HCT116 (cell line): Measurements from ENCODE around the gene KIF5C. TPM values are rescaled to one million over a fixed set of nuclear protein-coding genes. Genes with fewer than 3 reads are reported as not detected.

Experiments
- ATAC-seq: fragments of 200-7000 bp; cut with Tn5 transposase; 2 replicates; pipeline ENCODE4 v1.9.1; 2020; ENCODE audit warnings: mild to moderate bottlenecking, moderate library complexity
- BruUV-seq: library from RNA; stranded (reverse); fragments of 400-500 nt; replicated peaks from 2 replicates; lab custom pipeline; 2021; lab: Mats Ljungman, UMichigan
- CTCF ChIA-PET: fragments of 300-600 bp; sonication (Branson Sonifier 250); formaldehyde crosslinking; loops from one replicate; lab custom pipeline; 2021; ENCODE audit warnings: antibody characterized with exemption; lab: Charles Lee
- POLR2A ChIA-PET: fragments of 300-600, 350-600 bp; sonication (Branson Sonifier 250); formaldehyde crosslinking; loops from one replicate; lab custom pipeline; 2021; ENCODE audit warnings: antibody characterized with exemption; lab: Charles Lee
- RAD21 ChIA-PET, 2 experiments: fragments of 300-600 bp; sonication (Branson Sonifier 250); formaldehyde crosslinking; loops; one replicate each; lab custom pipeline; 2023; ENCODE audit warnings: low total read pairs in 2 of 2; ENCODE audit not compliant: uncharacterized antibody in 2 of 2, unreplicated experiment in 2 of 2, low non-redundant PET in 1 of 2; lab: Charles Lee
- DNase-seq: peaks from one replicate; pipeline ENCODE4 v3.0.0-alpha.2; 2010; ENCODE audit warnings: low read depth, low spot score
- H2AFZ ChIP-seq: fragments of 200-600 bp; shearing (Covaris generic), sonication (generic); 2 replicates; pipeline ENCODE4 v1.6.1; 2017; ENCODE audit warnings: low read depth, mixed run types, mixed read lengths, antibody characterized with exemption, low read length; ENCODE audit not compliant: poor library complexity, severe bottlenecking
- H3K27ac ChIP-seq: 2 replicates; pipeline ENCODE4 v1.5.1; 2012; ENCODE audit warnings: low read depth, low read length
- H3K27me3 ChIP-seq: fragments of 200-600 bp; sonication (generic); 2 replicates; pipeline ENCODE4 v1.6.1; 2016; ENCODE audit warnings: mixed run types, low read length, mixed read lengths; ENCODE audit not compliant: insufficient read depth
- H3K36me3 ChIP-seq, 2 experiments: fragments of 200-500 bp in 1 of 2; fragments of 200-600 bp in 1 of 2; sonication (Bioruptor generic) in 1 of 2; sonication (generic) in 1 of 2; 2 replicates each; pipeline versions ENCODE4 v1.5.1 to v1.6.1; 2014 to 2016; ENCODE audit warnings: low read length in 2 of 2, inconsistent platforms in 1 of 2, mixed read lengths in 1 of 2, mixed run types in 1 of 2; ENCODE audit not compliant: insufficient read depth in 2 of 2, control insufficient read depth in 1 of 2
- H3K4me1 ChIP-seq, 2 experiments: fragments of 200-600 bp in 1 of 2; sonication (generic) in 1 of 2; 2 replicates each; pipeline versions ENCODE4 v1.5.1 to v1.6.1; 2012 to 2017; ENCODE audit warnings: low read length in 2 of 2, inconsistent platforms in 1 of 2, mild to moderate bottlenecking in 1 of 2, mixed read lengths in 1 of 2, mixed run types in 1 of 2, moderate library complexity in 1 of 2; ENCODE audit not compliant: insufficient read depth in 2 of 2, control insufficient read depth in 1 of 2
- H3K4me2 ChIP-seq: fragments of 200-600 bp; sonication (generic); 2 replicates; pipeline ENCODE4 v1.6.1; 2017; ENCODE audit warnings: mixed run types, low read length, mixed read lengths
- H3K4me3 ChIP-seq, 2 experiments: fragments of 200-600 bp in 1 of 2; sonication (generic) in 1 of 2; replicated peaks in 1 of 2; 2 replicates each; pipeline ENCODE4 v1.5.1; 2011 to 2016; ENCODE audit warnings: low read length in 2 of 2, control low read depth in 1 of 2, low read depth in 1 of 2, mild to moderate bottlenecking in 1 of 2, mixed read lengths in 1 of 2, mixed run types in 1 of 2
- H3K79me2 ChIP-seq: fragments of 200-600 bp; sonication (generic); 2 replicates; pipeline ENCODE4 v1.6.1; 2017; ENCODE audit warnings: mild to moderate bottlenecking, mixed run types, low read length, moderate library complexity, mixed read lengths; ENCODE audit not compliant: insufficient read depth
- H3K9ac ChIP-seq: fragments of 200-600 bp; sonication (generic); 2 replicates; pipeline ENCODE4 v1.6.1; 2016; ENCODE audit warnings: low read length, mixed read lengths
- H3K9me2 ChIP-seq: fragments of 200-600 bp; sonication (generic), shearing (Covaris generic); 2 replicates; pipeline ENCODE4 v1.6.1; 2017; ENCODE audit warnings: mixed run types, mild to moderate bottlenecking, moderate library complexity; ENCODE audit not compliant: insufficient read depth
- H3K9me3 ChIP-seq, 2 experiments: fragments of 200-500 bp in 1 of 2; fragments of 200-600 bp in 1 of 2; sonication (Bioruptor generic) in 1 of 2; sonication (generic) in 1 of 2; 2 replicates each; pipeline ENCODE4 v1.6.1; 2014 to 2017; ENCODE audit warnings: low read length in 2 of 2, mixed read lengths in 2 of 2, inconsistent platforms in 1 of 2, low read depth in 1 of 2, mild to moderate bottlenecking in 1 of 2, mixed run types in 1 of 2, moderate library complexity in 1 of 2; ENCODE audit not compliant: control insufficient read depth in 1 of 2, insufficient read depth in 1 of 2
- H4K20me1 ChIP-seq: fragments of 200-600 bp; sonication (generic), shearing (Covaris generic); 2 replicates; pipeline ENCODE4 v1.6.1; 2017; ENCODE audit warnings: mixed run types, mild to moderate bottlenecking, moderate library complexity; ENCODE audit not compliant: insufficient read depth
- EGR1 ChIP-seq: IDR thresholded peaks from 2 replicates; pipeline ENCODE4 v1.6.1; 2012; ENCODE audit warnings: low read depth
- ELF1 ChIP-seq: IDR thresholded peaks from 2 replicates; pipeline ENCODE4 v1.6.1; 2012; ENCODE audit warnings: low read depth, borderline replicate concordance
- EZH2phosphoT487 ChIP-seq: fragments of 200-600 bp; IDR thresholded peaks from 2 replicates; pipeline ENCODE4 v1.6.1; 2018; ENCODE audit warnings: antibody characterized with exemption, borderline replicate concordance
- FOSL1 ChIP-seq: IDR thresholded peaks from 2 replicates; pipeline ENCODE4 v1.6.1; 2012; ENCODE audit warnings: low read depth
- JUND ChIP-seq: IDR thresholded peaks from 2 replicates; pipeline ENCODE4 v1.6.1; 2012
- MAX ChIP-seq: IDR thresholded peaks from 2 replicates; pipeline ENCODE4 v1.6.1; 2012
- POLR2A ChIP-seq: IDR thresholded peaks from 2 replicates; pipeline ENCODE4 v1.7.0; 2011; ENCODE audit warnings: borderline replicate concordance; ENCODE audit not compliant: insufficient read depth, insufficient read length; ENCODE audit errors: extremely low read depth
- POLR2AphosphoS5 ChIP-seq: IDR thresholded peaks from 2 replicates; pipeline ENCODE4 v1.6.1; 2011; ENCODE audit warnings: mild to moderate bottlenecking, low read depth, low read length, moderate library complexity
- RAD21 ChIP-seq: IDR thresholded peaks from 2 replicates; pipeline ENCODE4 v1.6.1; 2012; ENCODE audit warnings: low read depth, mild to moderate bottlenecking
- REST ChIP-seq: IDR thresholded peaks from 2 replicates; pipeline ENCODE4 v1.6.1; 2012; ENCODE audit warnings: low read depth
- SIN3A ChIP-seq: IDR thresholded peaks from 2 replicates; pipeline ENCODE4 v1.6.1; 2012; ENCODE audit warnings: low read depth
- SP1 ChIP-seq: IDR thresholded peaks from 2 replicates; pipeline ENCODE4 v1.6.1; 2012; ENCODE audit warnings: low read depth
- SRF ChIP-seq: IDR thresholded peaks from 2 replicates; pipeline ENCODE4 v1.6.1; 2012; ENCODE audit warnings: low read depth
- YY1 ChIP-seq: IDR thresholded peaks from 2 replicates; pipeline ENCODE4 v1.6.1; 2011; ENCODE audit warnings: low read length, low read depth, moderate library complexity, mild to moderate bottlenecking; ENCODE audit not compliant: insufficient replicate concordance; ENCODE audit errors: extremely low read depth
- ZBTB33 ChIP-seq: IDR thresholded peaks from 2 replicates; pipeline ENCODE4 v1.6.1; 2011; ENCODE audit warnings: mild to moderate bottlenecking, low read length, moderate library complexity; ENCODE audit not compliant: insufficient replicate concordance; ENCODE audit errors: extremely low read depth
- ZFX ChIP-seq: fragments of 450-650 bp; IDR thresholded peaks from 2 replicates; pipeline ENCODE4 v1.6.1; 2017
- ZNF274 ChIP-seq: fragments of 200-500 bp; sonication (Bioruptor generic); IDR thresholded peaks from 2 replicates; pipeline ENCODE4 v1.6.1; 2014; ENCODE audit warnings: mild to moderate bottlenecking, low read depth, low read length, inconsistent platforms
- intact Hi-C: fragments of 100-400 bp; cut with micrococcal nuclease; formaldehyde crosslinking; loops from 2 replicates; pipeline ENCODE4 v1.10.0; 2022
- total RNA-seq: library from RNA; stranded (reverse); gene quantifications from one replicate; pipeline ENCODE4 v1.2.1, GENCODE V29; 2021; ENCODE audit not compliant: unreplicated experiment

Gene KIF5C
- total RNA-seq, 1 experiment from 2014 or later, result 6.5 TPM

- intact Hi-C loops, result no loop called here
These were observed 128.1 kb downstream of the KIF5C start for GRCh38 chr2:149002891-149003740.

More at GRCh38 chr2:149002891-149003740, 128.1 kb downstream of the KIF5C start:
- no peaks in the 10 kb centered on the region for H3K27me3 ChIP-seq
- H3K9ac ChIP-seq, result no peak overlapping the region
- H3K79me2 ChIP-seq, result no peaks in the 10 kb centered on the region
- H4K20me1 ChIP-seq, result no peaks in the 10 kb centered on the region
- no peak overlapping the region for H2AFZ ChIP-seq
- H3K36me3 ChIP-seq, result no peaks in the 10 kb centered on the region
- TF ChIP-seq SIN3A, result no peak
- TF ChIP-seq YY1, result no peak
- no peak for TF ChIP-seq SP1
- TF ChIP-seq EGR1, result no peak
- no peak for TF ChIP-seq EZH2phosphoT487
- no peak for TF ChIP-seq ELF1
- no peak for TF ChIP-seq MAX
- TF ChIP-seq ZBTB33, result no peak
- no peak for TF ChIP-seq FOSL1
- no peak for TF ChIP-seq SRF
- TF ChIP-seq POLR2AphosphoS5, result no peak
- TF ChIP-seq ZFX, result no peak
- TF ChIP-seq POLR2A, result no peak
- no peak for TF ChIP-seq RAD21
- TF ChIP-seq ZNF274, result no peak
- no peak for TF ChIP-seq JUND
- no peak for TF ChIP-seq REST
- H3K27ac ChIP-seq, result no peak overlapping the region
- POLR2A ChIA-PET, result no interaction called here
- CTCF ChIA-PET, result no interaction called here
- H3K9me3 ChIP-seq, result no peaks in the 10 kb centered on the region
- RAD21 ChIA-PET, result no interaction called here
- no peaks in the 10 kb centered on the region for H3K9me2 ChIP-seq
- no peak overlapping the region for H3K4me2 ChIP-seq
- no peak for ATAC-seq
- H3K4me3 ChIP-seq, result no peak overlapping the region
- DNase-seq, result no peak
- no peaks in the 10 kb centered on the region for H3K4me1 ChIP-seq
- no TSS peak for BruUV-seq
